BLaER1 (cell line): ENCODE data around the gene DPM2.

ENCODE experiments used
- H3K27ac ChIP-seq: shearing (Covaris generic); formaldehyde crosslinking; 2 replicates; pipeline ENCODE4 v1.8.1; 2022
- H3K27me3 ChIP-seq: shearing (Covaris generic); formaldehyde crosslinking; 2 replicates; pipeline ENCODE4 v1.8.1; 2022
- H3K36me3 ChIP-seq: shearing (Covaris generic); formaldehyde crosslinking; 2 replicates; pipeline ENCODE4 v1.8.1; 2022
- H3K4me1 ChIP-seq: shearing (Covaris generic); formaldehyde crosslinking; 2 replicates; pipeline ENCODE4 v1.8.1; 2022
- H3K4me2 ChIP-seq: shearing (Covaris generic); formaldehyde crosslinking; 2 replicates; pipeline ENCODE4 v1.8.1; 2022
- H3K4me3 ChIP-seq: shearing (Covaris generic); formaldehyde crosslinking; 2 replicates; pipeline ENCODE4 v1.8.1; 2022
- H3K9ac ChIP-seq: shearing (Covaris generic); formaldehyde crosslinking; 2 replicates; pipeline ENCODE4 v1.8.1; 2022
- H3K9me3 ChIP-seq: shearing (Covaris generic); formaldehyde crosslinking; 2 replicates; pipeline ENCODE4 v1.8.1; 2022
- H4K20me1 ChIP-seq: shearing (Covaris generic); formaldehyde crosslinking; 2 replicates; pipeline ENCODE4 v1.8.1; 2022
- Cebpa-rat ChIP-seq: shearing (Covaris generic); IDR thresholded peaks from 2 replicates; pipeline ENCODE4 v1.8.1; 2022

The DPM2 gene

GRCh38 chr9:127937388-127938297 lies at the start of gene DPM2:
Gene DPM2, minus strand, starts transcription at chr9:127937854. Its CDS starts 34 bp downstream, at chr9:127937820.
- Histone ChIP-seq H3K27me3 (no peaks in the 10 kb centered on the region), H3K9me3 (no peaks in the 10 kb centered on the region), H3K27ac (peak within 1 kb of the TSS; percentile 86), H3K36me3 (peaks cover 31% of the 10 kb centered on the region), H3K4me3 (peak within 1 kb of the TSS; percentile 89), H3K4me1 (peaks cover 37% of the 10 kb centered on the region), H4K20me1 (peaks cover 33% of the 10 kb centered on the region), H3K4me2 (peak within 1 kb of the TSS; percentile 95), H3K9ac (peak within 1 kb of the TSS; percentile 86)
- TF ChIP-seq Cebpa-rat: no peak

- Histone ChIP-seq H3K9ac (no peak overlapping the region), H3K27me3 (no peaks in the 10 kb centered on the region), H3K27ac (peak overlapping the region; percentile 44; the same call in 1 of the 2 replicates), H3K4me2 (peak overlapping the region; percentile 66), H3K4me1 (peaks cover 56% of the 10 kb centered on the region), H4K20me1 (no peaks in the 10 kb centered on the region), H3K36me3 (no peaks in the 10 kb centered on the region), H3K4me3 (no peak overlapping the region), H3K9me3 (no peaks in the 10 kb centered on the region)
- no peak for TF ChIP-seq Cebpa-rat
These were observed 49.5 kb upstream of the DPM2 start for GRCh38 chr9:127987103-127987614.

GRCh38 chr9:127985011-127985410 lies 47.4 kb upstream of the DPM2 start:
- Histone ChIP-seq H4K20me1 (peaks cover 6% of the 10 kb centered on the region), H3K9ac (no peak overlapping the region), H3K4me1 (peaks cover 67% of the 10 kb centered on the region), H3K27me3 (no peaks in the 10 kb centered on the region; the same call in 1 of the 2 replicates), H3K9me3 (no peaks in the 10 kb centered on the region), H3K4me3 (no peak overlapping the region), H3K4me2 (peak overlapping the region; percentile 99), H3K36me3 (no peaks in the 10 kb centered on the region), H3K27ac (no peak overlapping the region)
- TF ChIP-seq Cebpa-rat: no peak

- H3K9ac ChIP-seq: 0 out of 2 replicates have a peak overlapping the region, but pooled peaks have one; percentile 17
- H3K9me3 ChIP-seq: no peaks in the 10 kb centered on the region
- H3K4me1 ChIP-seq: peaks cover 79% of the 10 kb centered on the region
- H3K4me3 ChIP-seq: no peak overlapping the region
- peak overlapping the region; percentile 58 for H3K27ac ChIP-seq
- peak overlapping the region; percentile 99 for H3K4me2 ChIP-seq
- H3K36me3 ChIP-seq: no peaks in the 10 kb centered on the region
- peaks cover 17% of the 10 kb centered on the region for H4K20me1 ChIP-seq
- no peak for TF ChIP-seq Cebpa-rat
- no peaks in the 10 kb centered on the region; the same call in 1 of the 2 replicates for H3K27me3 ChIP-seq
These were observed 46.2 kb upstream of the DPM2 start for GRCh38 chr9:127983847-127984289.

- no peak for TF ChIP-seq Cebpa-rat
- Histone ChIP-seq H3K27me3 (no peaks in the 10 kb centered on the region; the same call in 1 of the 2 replicates), H4K20me1 (peaks cover 27% of the 10 kb centered on the region), H3K27ac (peak overlapping the region; percentile 58), H3K4me2 (peak overlapping the region; percentile 99), H3K36me3 (no peaks in the 10 kb centered on the region), H3K4me1 (peaks cover 85% of the 10 kb centered on the region), H3K9ac (0 out of 2 replicates have a peak overlapping the region, but pooled peaks have one; percentile 30), H3K4me3 (no peak overlapping the region), H3K9me3 (no peaks in the 10 kb centered on the region)
These were observed 45.3 kb upstream of the DPM2 start for GRCh38 chr9:127982912-127983311.

GRCh38 chr9:127981559-127982121 lies 44.0 kb upstream of the DPM2 start:
- H4K20me1 ChIP-seq: peaks cover 39% of the 10 kb centered on the region
- H3K9me3 ChIP-seq: no peaks in the 10 kb centered on the region
- H3K4me2 ChIP-seq: peak overlapping the region; percentile 99
- H3K4me1 ChIP-seq: peaks cover 83% of the 10 kb centered on the region
- H3K27ac ChIP-seq: peak overlapping the region; percentile 87
- peak overlapping the region; percentile 93 for H3K4me3 ChIP-seq
- no peaks in the 10 kb centered on the region for H3K36me3 ChIP-seq
- TF ChIP-seq Cebpa-rat: no peak
- H3K27me3 ChIP-seq: no peaks in the 10 kb centered on the region; the same call in 1 of the 2 replicates
- peak overlapping the region; percentile 87 for H3K9ac ChIP-seq

- H3K4me1 ChIP-seq: peaks cover 83% of the 10 kb centered on the region
- peak within 1 kb of the TSS; percentile 87 for H3K27ac ChIP-seq
- H3K4me2 ChIP-seq: peak within 1 kb of the TSS; percentile 99
- H3K9ac ChIP-seq: peak within 1 kb of the TSS; percentile 87
- no peaks in the 10 kb centered on the region for H3K9me3 ChIP-seq
- TF ChIP-seq Cebpa-rat: no peak
- H3K36me3 ChIP-seq: no peaks in the 10 kb centered on the region
- H3K27me3 ChIP-seq: no peaks in the 10 kb centered on the region; the same call in 1 of the 2 replicates
- peaks cover 46% of the 10 kb centered on the region for H4K20me1 ChIP-seq
- peak within 1 kb of the TSS; percentile 93 for H3K4me3 ChIP-seq
These were observed 43.3 kb upstream of the DPM2 start, which contains the start of gene EEIG1 for GRCh38 chr9:127980706-127981558. Gene EEIG1, minus strand, starts transcription at chr9:127980989. Its CDS starts 852 bp downstream, at chr9:127980137.

GRCh38 chr9:127980060-127980705 lies 42.5 kb upstream of the DPM2 start:
- peak overlapping the region; percentile 70 for H3K27ac ChIP-seq
- H3K4me2 ChIP-seq: peak overlapping the region; percentile 99
- H3K27me3 ChIP-seq: no peaks in the 10 kb centered on the region; the same call in 1 of the 2 replicates
- no peaks in the 10 kb centered on the region for H3K36me3 ChIP-seq
- peaks cover 54% of the 10 kb centered on the region for H4K20me1 ChIP-seq
- peak overlapping the region; percentile 80 for H3K9ac ChIP-seq
- H3K4me3 ChIP-seq: peak overlapping the region; percentile 93
- no peaks in the 10 kb centered on the region for H3K9me3 ChIP-seq
- no peak for TF ChIP-seq Cebpa-rat
- peaks cover 88% of the 10 kb centered on the region for H3K4me1 ChIP-seq
